RWPE1 (cell line): Measurements from ENCODE around the gene RAB8B.

ENCODE experiments used
- CTCF ChIA-PET: fragments of 350-600 bp; sonication (Branson Sonifier 250); formaldehyde crosslinking; extraction: SDS; loops from one replicate; lab custom pipeline; 2021; lab: Yijun Ruan, JAX
- POLR2A ChIA-PET: fragments of 400-600 bp; formaldehyde crosslinking; extraction: SDS; loops from one replicate; lab custom pipeline; 2020; ENCODE audit warnings: antibody characterized with exemption; ENCODE audit not compliant: low non-redundant PET; lab: Yijun Ruan, JAX
- DNase-seq: peaks from one replicate; pipeline ENCODE4 v3.0.0; 2012; ENCODE audit warnings: low spot score
- H3K27ac ChIP-seq: fragments of 450-650 bp; 2 replicates; pipeline ENCODE4 v1.5.1; 2017
- CTCF ChIP-seq: fragments of 450-650 bp; conservative IDR thresholded peaks from 2 replicates; pipeline ENCODE4 v1.5.1; 2017; ENCODE audit warnings: low read depth, mild to moderate bottlenecking

RAB8B gene

GRCh38 chr15:63301088-63301487 is 111.7 kb downstream of the RAB8B start:
- TF ChIP-seq CTCF, result no peak
- H3K27ac ChIP-seq, result no peak overlapping the region
- ChIA-PET POLR2A (no interaction called here), CTCF (no interaction called here)
- DNase-seq, result no peak

- POLR2A ChIA-PET, result no interaction called here
- no peak overlapping the region for H3K27ac ChIP-seq
- CTCF ChIA-PET, result interaction anchor here (1.1 kb wide), 1 partner anchor 16 kb away, joined by 3 read pairs; no protein-coding TSS in a partner anchor
- TF ChIP-seq CTCF, result no peak
- no peak for DNase-seq
Measured at GRCh38 chr15:63305260-63305659, 115.9 kb downstream of the RAB8B start.

GRCh38 chr15:63306492-63307073 is 117.2 kb downstream of the RAB8B start:
- CTCF ChIA-PET, result interaction anchor here (0.6 to 1.1 kb wide), 5 partner anchors 18 to 284 kb away, joined by 3 to 4 read pairs (median 3); no protein-coding TSS in a partner anchor
- POLR2A ChIA-PET, result interaction anchor here (0.6 kb wide), 1 partner anchor 15 kb away, joined by 3 read pairs; no protein-coding TSS in a partner anchor
- H3K27ac ChIP-seq, result no peak overlapping the region
- no peak for DNase-seq
- TF ChIP-seq CTCF, result no peak

- H3K27ac ChIP-seq, result no peak overlapping the region
- no peak for TF ChIP-seq CTCF
- CTCF ChIA-PET, result no interaction called here
- POLR2A ChIA-PET, result no interaction called here
- DNase-seq, result no peak
Measured at GRCh38 chr15:63308491-63308890, 119.1 kb downstream of the RAB8B start.

GRCh38 chr15:63308947-63309346 is 119.5 kb downstream of the RAB8B start:
- CTCF ChIA-PET, result no interaction called here
- TF ChIP-seq CTCF, result no peak
- DNase-seq, result no peak
- no peak overlapping the region for H3K27ac ChIP-seq
- POLR2A ChIA-PET, result no interaction called here

- no peak overlapping the region for H3K27ac ChIP-seq
- POLR2A ChIA-PET, result no interaction called here
- CTCF ChIA-PET, result interaction anchor here (0.6 to 0.7 kb wide), 2 partner anchors 25 to 91 kb away, joined by 3 to 4 read pairs; no protein-coding TSS in a partner anchor
- DNase-seq, result no peak
- no peak for TF ChIP-seq CTCF
Measured at GRCh38 chr15:63310646-63311045, 121.2 kb downstream of the RAB8B start.
